Activated CD4-positive, alpha-beta T cell treated with anti-CD3 and anti-CD28 coated beads, Interleukin-10, Interleukin-2, amounts not matched to agents 100 ng/mL and 50 ng/mL, durations not matched to agents 16 hours and 8 hours (primary cell): Measurements from ENCODE around the gene DGKI.
"Not testable (repeated sequence)": the region's sequence is repeated elsewhere in the genome, so short reads cannot be mapped to it uniquely, and the experiment has no call there.

Experiments used
- DNase-seq: peaks from one replicate; pipeline ENCODE4 v3.0.0-alpha.2; 2020

Gene DGKI

GRCh38 chr7:137732168-137732567 lies 114.6 kb downstream of the DGKI start:
- no peak for DNase-seq

DNA sequence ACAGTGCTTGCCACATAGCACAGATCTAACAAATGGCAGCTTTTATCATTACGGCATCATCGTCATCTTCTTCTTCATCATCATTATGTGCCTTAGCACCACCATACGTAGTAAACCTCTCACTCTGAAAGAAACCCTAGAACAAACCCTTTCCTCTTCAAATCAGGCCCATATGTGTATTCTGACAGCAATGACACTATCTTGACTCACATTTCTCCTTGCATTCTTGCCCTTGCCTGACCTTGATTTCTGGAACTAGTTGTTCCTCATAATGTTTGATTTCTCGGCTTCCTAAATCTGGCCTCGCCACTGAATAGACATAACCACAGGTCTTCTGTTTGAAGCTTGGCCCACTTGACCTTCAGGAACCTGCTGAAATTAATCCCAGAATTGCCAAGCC lies 115.3 kb downstream of the DGKI start:
- no peak for DNase-seq

DNA sequence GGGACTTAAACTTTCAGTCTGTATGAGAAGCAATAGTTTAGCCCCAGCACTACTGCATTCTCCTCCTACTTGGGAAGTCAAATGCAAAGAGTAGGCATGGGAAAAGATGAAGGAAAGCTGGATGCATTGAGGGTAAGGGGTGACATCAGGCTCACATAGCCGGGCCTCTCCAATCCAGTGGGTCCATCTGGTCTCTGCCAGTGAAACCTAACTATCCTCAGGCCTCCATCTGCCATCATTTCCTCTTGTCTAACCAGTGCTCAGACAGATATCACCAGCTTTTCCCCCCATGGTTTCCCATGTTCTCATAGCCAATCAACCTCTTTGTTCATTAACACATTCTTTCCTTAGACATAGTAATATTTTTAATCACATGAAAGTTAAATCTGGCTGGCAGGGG lies 118.3 kb downstream of the DGKI start:
- no peak for DNase-seq

- DNase-seq, result peak; percentile 5
Observed at GRCh38 chr7:137727413-137727812, 119.4 kb downstream of the DGKI start.

- no peak for DNase-seq
Observed at GRCh38 chr7:137718355-137718754, 128.4 kb downstream of the DGKI start.

GRCh38 chr7:137717811-137718271 lies 128.9 kb downstream of the DGKI start:
- DNase-seq, result no peak

DNA sequence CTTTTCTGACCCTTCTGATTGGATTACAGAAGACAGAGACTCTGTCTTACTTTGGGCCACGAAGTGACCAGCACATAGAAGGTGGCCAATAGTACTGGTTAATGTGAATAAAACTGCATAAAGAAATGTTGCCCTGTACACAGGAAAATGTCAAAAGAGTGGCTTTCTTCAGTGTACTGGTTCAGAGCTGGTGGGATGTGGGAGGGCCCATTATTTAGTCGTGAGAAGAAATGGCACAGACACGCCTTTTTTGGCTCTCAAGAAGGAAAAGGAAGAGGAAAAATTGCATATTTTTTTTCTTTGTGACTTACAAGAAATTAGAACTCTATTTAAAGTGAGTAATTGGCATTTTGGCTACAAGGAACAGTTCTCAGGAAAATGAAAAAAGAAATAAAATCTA lies 129.7 kb downstream of the DGKI start:
- DNase-seq, result no peak

- DNase-seq, result no peak
Observed at GRCh38 chr7:137716061-137716460, 130.7 kb downstream of the DGKI start.

DNA sequence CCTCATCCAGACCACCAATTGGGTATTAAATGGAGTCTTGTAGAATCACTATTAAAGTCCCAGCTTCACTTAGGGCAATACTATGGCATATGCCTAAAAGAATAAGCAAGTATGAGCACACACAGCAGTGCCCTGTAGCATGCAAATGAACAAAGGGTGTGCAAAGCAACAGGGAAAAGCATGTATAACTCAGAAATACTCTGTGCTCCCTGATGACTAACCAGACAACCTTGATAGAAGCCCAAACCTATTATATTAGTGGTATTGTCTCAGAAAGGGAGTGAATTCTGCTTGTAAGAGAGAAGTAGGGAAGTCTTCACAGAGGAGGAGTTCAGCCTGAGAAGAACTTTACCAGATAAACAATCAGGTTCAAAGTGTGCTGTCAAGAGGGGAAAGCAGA lies 131.2 kb downstream of the DGKI start:
- DNase-seq, result no peak

DNA sequence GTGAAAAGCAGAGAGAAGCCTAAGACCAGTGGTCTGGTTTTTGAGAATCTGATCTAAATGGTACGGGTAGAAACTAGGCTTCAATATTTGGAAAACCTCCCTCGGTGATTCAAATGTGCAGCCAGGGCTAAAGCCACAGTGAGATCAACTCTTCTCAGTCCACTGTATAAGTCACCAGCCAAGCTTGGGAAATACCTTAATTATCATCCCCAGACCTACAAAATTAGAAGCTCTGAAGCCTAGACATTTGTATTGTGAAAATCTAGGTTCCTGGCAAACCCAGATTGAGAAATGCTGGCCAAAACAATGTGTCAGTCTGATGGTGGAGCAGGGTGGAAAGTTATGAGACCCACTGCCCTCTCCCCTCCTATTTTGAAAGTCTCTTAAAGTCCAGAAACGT lies 131.7 kb downstream of the DGKI start:
- DNase-seq, result no peak

DNA sequence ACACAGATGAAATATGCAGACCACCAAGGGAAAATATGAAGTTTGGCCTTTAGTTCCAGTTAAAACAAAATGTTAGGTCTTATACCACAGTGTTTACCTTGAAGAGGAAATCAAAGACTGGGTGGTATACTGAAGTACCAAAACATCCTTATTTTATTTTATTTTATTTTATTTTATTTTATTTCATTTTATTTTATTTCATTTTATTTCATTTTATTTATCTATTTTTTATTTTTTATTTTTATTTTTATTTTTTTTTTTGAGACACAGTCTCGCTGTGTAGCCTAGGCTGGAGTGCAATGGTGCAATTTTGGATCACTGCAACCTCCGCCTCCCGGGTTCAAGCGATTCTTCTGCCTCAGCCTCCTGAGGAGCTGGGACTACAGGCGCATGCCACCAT lies 140.4 kb downstream of the DGKI start:
- DNase-seq, result not testable (repeated sequence)

- no peak for DNase-seq
Observed at GRCh38 chr7:137704723-137705122, 142.1 kb downstream of the DGKI start.

DNA sequence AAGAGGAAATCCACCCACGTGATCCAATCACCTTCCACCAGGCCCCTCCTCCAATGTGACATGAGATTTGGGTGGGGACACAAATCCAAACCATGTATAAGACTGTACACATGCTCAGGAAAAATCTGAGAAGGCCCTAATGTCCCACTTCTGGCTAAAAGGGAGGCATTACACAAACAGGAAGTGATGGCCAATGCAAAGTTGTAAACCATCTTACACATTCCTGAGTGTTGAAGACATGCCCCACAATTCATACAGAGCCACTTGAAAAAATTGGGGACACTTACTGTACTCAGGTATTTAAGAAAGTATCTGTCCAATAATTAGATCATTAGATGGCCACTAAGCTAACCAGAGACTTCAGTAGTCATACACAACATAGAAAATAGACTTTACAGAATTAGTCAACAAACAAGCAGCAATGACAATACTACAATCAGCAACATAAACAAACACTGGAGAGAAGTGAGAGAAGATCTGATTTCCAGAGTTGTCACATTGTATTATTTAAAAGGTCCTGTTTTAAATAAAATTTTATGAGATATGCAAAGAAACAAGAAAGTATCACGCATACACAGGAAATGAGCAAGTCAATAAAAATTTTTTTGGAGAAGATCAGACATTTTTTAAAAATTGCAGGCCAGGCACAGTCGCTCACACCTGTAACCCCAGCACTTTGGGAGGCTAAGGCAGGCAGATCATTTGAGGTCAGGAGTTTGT lies 143.3 kb downstream of the DGKI start:
- DNase-seq, result no peak

DNA sequence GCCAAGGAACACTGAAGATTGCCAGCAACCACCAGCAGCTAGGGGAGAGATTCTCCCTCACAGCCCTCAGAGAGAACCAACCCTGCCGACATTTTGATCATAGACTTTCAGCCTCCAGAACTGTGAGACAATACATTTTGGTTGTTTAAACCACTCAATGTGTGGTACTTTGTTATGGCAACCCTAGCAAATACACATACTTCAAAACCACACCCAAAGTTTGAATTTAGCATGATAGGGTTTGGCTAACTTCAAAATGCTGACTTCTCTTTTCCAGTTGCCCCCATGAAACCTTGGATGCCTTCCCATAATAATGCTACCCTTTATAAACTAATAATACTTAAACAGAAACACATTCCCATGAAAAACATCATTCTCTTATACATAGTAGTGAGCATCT lies 149.8 kb downstream of the DGKI start:
- no peak for DNase-seq

GRCh38 chr7:137696376-137696775 lies 150.4 kb downstream of the DGKI start:
- no peak for DNase-seq

- DNase-seq, result no peak
Observed at GRCh38 chr7:137695942-137696341, 150.8 kb downstream of the DGKI start.

DNA sequence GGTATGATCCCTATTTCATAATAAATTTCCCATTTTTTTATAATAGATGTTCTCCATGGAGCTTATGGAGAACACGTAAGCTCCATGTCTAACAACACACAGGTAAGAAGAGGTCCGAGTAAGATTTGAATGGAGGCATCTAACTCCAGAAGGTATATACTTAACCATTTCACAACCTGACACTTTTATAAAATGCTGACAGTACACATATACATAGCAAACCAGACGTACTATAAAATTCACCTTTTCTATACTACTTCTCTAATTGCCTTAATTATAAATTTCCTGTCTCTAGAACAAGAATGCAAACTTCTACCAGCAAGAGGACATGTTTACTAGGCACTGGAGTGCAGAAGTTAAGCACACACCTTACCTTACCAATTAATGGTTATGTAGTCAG lies 151.3 kb downstream of the DGKI start:
- no peak for DNase-seq

GRCh38 chr7:137694405-137694804 lies 152.4 kb downstream of the DGKI start:
- peak; percentile 24 for DNase-seq

- DNase-seq, result no peak
Observed at GRCh38 chr7:137692399-137692798, 154.4 kb downstream of the DGKI start.

DNA sequence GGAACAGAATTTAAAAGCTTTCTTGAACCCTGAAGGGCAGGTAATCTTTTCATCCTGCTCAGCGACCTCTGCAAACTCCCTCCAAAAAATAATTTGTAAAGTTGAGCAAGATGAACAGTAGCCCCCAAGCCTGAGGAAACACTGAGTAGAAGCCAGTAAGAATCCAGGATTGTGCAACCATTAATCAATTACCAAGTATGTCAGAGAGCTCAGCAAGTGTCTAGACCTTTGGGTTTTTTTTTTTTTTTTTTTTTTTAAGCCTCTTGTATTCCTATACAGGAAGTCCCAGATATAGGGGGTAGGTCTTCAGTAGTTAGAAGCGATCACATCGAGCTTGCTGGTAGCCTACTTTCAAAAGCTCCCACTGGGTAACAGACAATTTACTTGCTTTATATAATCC lies 155.2 kb downstream of the DGKI start:
- DNase-seq, result no peak

DNA sequence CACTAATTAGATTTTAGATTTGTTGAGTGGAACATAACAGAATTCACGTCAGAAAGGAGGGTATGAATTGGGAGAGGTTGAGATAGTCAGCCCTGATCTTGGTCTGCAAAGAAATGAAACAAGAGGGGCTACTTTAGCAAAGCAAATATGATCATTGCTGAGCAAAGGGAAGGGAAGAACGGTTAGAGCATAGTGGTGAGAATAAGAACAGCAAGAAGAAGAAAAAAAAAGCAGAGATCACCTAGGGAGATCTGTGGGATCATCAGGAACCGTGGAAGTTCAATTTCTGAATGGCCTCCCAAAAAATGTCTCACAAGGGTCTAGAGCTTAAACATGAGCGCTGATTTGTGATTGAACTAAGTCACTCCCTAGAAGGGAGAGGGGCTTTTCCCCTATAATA lies 156.1 kb downstream of the DGKI start:
- no peak for DNase-seq

DNA sequence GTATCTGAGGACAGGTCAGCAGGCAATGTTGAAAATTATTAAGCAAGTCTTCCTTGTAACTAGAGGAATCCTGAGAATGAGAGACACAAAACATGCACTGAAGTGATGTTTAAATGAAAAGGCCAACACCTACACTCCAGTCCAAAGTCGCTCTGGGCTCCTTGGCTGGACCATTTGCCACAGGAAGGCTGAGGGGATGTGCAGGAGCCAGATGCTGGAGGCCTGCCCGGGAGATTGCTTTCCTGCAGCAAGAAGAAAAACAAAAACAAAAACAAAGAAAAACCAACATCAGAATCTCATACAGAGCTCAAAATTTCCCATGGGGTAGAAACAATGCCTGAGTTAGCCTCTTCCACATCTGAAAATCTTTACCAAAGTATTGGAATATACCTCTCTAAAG lies 157.0 kb downstream of the DGKI start:
- no peak for DNase-seq

GRCh38 chr7:137687556-137688265 lies 159.1 kb downstream of the DGKI start:
- DNase-seq, result no peak

- DNase-seq, result no peak
Observed at GRCh38 chr7:137685433-137686164, 161.2 kb downstream of the DGKI start.
